ENCODE results near the gene LIX1.
"Not testable (repeated sequence)": the region's sequence is repeated elsewhere in the genome, so short reads cannot be mapped to it uniquely, and the experiment has no call there.

The LIX1 gene

GRCh38 chr5:97142521-97143254 lies at the start of gene LIX1:
Gene LIX1 (minus strand): TSS chr5:97142611. CDS start chr5:97142576, 35 bp downstream.
- FAIRE-seq = no peak
- peak; percentile 11 for DNase-seq (ENCODE audit: insufficient read length, low spot score)
- peak; percentile 77 for TF ChIP-seq CTCF (IDR thresholded peaks at IDR 0.05; ENCODE audit: insufficient read depth, missing control alignments)

GRCh38 chr5:97191893-97192292 lies 49.5 kb upstream of the LIX1 start:
- DNase-seq (ENCODE audit: insufficient read length, low spot score) (no peak), FAIRE-seq (no peak)
- TF ChIP-seq CTCF (IDR thresholded peaks at IDR 0.05; ENCODE audit: insufficient read depth, missing control alignments) = no peak

- not testable (repeated sequence) for FAIRE-seq; DNase-seq (ENCODE audit: insufficient read length, low spot score)
Measured at GRCh38 chr5:97189523-97189922, 47.1 kb upstream of the LIX1 start.

- TF ChIP-seq CTCF (IDR thresholded peaks at IDR 0.05; ENCODE audit: insufficient read depth, missing control alignments) = no peak
- FAIRE-seq = no peak
- DNase-seq (ENCODE audit: insufficient read length, low spot score) = no peak
Measured at GRCh38 chr5:97183930-97184213, 41.5 kb upstream of the LIX1 start.

GRCh38 chr5:97183100-97183929 lies 40.9 kb upstream of the LIX1 start, which contains the start of gene RIOK2:
Gene RIOK2 (minus strand): TSS chr5:97183247. CDS start chr5:97183191, 56 bp downstream.
- FAIRE-seq (no peak), DNase-seq (ENCODE audit: insufficient read length, low spot score) (peak; percentile 29)
- TF ChIP-seq CTCF (IDR thresholded peaks at IDR 0.05; ENCODE audit: insufficient read depth, missing control alignments) = no peak

- FAIRE-seq (no peak), DNase-seq (ENCODE audit: insufficient read length, low spot score) (no peak)
- TF ChIP-seq CTCF (IDR thresholded peaks at IDR 0.05; ENCODE audit: insufficient read depth, missing control alignments) = no peak
Measured at GRCh38 chr5:97182571-97183099, 40.2 kb upstream of the LIX1 start.

GRCh38 chr5:97181856-97182545 lies 39.6 kb upstream of the LIX1 start:
- FAIRE-seq (no peak), DNase-seq (ENCODE audit: insufficient read length, low spot score) (no peak)
- no peak for TF ChIP-seq CTCF (IDR thresholded peaks at IDR 0.05; ENCODE audit: insufficient read depth, missing control alignments)

- DNase-seq (ENCODE audit: insufficient read length, low spot score); FAIRE-seq: not testable (repeated sequence)
Measured at GRCh38 chr5:97179457-97179856, 37.0 kb upstream of the LIX1 start.

Data from D721Med (cell line).